Trophoblast cell (in vitro differentiated cells and primary cell): ENCODE data around the gene PTGDR2.

Source experiments
- DNase-seq, 2 donors: peaks; one replicate each; pipeline ENCODE4 v3.0.0-alpha.2; 2016
- H2AFZ ChIP-seq: 2 replicates; pipeline ENCODE4 v1.6.1; 2013; ENCODE audit warnings: low read length, moderate library complexity, mild to moderate bottlenecking; ENCODE audit not compliant: insufficient read depth, poor library complexity
- H2AK5ac ChIP-seq: 2 replicates; pipeline ENCODE4 v1.6.1; 2013; ENCODE audit warnings: mild to moderate bottlenecking, low read length
- H2BK120ac ChIP-seq: 2 replicates; pipeline ENCODE4 v1.6.1; 2013; ENCODE audit warnings: low read length, mild to moderate bottlenecking, moderate library complexity; ENCODE audit not compliant: insufficient read depth, poor library complexity
- H2BK12ac ChIP-seq: 2 replicates; pipeline ENCODE4 v1.6.1; 2013; ENCODE audit warnings: mild to moderate bottlenecking, low read length, moderate library complexity
- H2BK5ac ChIP-seq: 2 replicates; pipeline ENCODE4 v1.6.1; 2013; ENCODE audit warnings: low read length, low read depth, moderate library complexity, mild to moderate bottlenecking; ENCODE audit not compliant: poor library complexity
- H3K14ac ChIP-seq: 2 replicates; pipeline ENCODE4 v1.6.1; 2013; ENCODE audit warnings: mild to moderate bottlenecking, low read length
- H3K18ac ChIP-seq: 2 replicates; pipeline ENCODE4 v1.6.1; 2013; ENCODE audit warnings: mild to moderate bottlenecking, low read length
- H3K23ac ChIP-seq: 2 replicates; pipeline ENCODE4 v1.6.1; 2013; ENCODE audit warnings: low read length
- H3K27ac ChIP-seq: 2 replicates; pipeline ENCODE4 v1.5.1; 2013; ENCODE audit warnings: low read depth, mild to moderate bottlenecking, inconsistent platforms, low read length, moderate library complexity
- H3K27me3 ChIP-seq: 2 replicates; pipeline ENCODE4 v1.6.1; 2013; ENCODE audit warnings: inconsistent platforms, mild to moderate bottlenecking, low read length, moderate library complexity; ENCODE audit not compliant: insufficient read depth
- H3K36me3 ChIP-seq, 2 experiments: 1 replicate in 1 of 2; 2 replicates in 1 of 2; pipeline ENCODE4 v1.6.1; 2013; ENCODE audit warnings: low read length in 2 of 2, mild to moderate bottlenecking in 2 of 2, moderate library complexity in 1 of 2; ENCODE audit not compliant: insufficient read depth in 2 of 2, control insufficient read depth in 1 of 2
- H3K4ac ChIP-seq: 2 replicates; pipeline ENCODE4 v1.6.1; 2013; ENCODE audit warnings: low read depth, mild to moderate bottlenecking, low read length, moderate library complexity
- H3K4me1 ChIP-seq, 2 experiments: 1 replicate in 1 of 2; 2 replicates in 1 of 2; pipeline ENCODE4 v1.6.1; 2013; ENCODE audit warnings: low read length in 2 of 2, mild to moderate bottlenecking in 2 of 2, moderate library complexity in 1 of 2; ENCODE audit not compliant: insufficient read depth in 2 of 2, control insufficient read depth in 1 of 2
- H3K4me2 ChIP-seq: 2 replicates; pipeline ENCODE4 v1.6.1; 2013; ENCODE audit warnings: inconsistent platforms, mild to moderate bottlenecking, low read length, moderate library complexity
- H3K4me3 ChIP-seq: 2 replicates; pipeline ENCODE4 v1.5.1; 2013; ENCODE audit warnings: mild to moderate bottlenecking, low read depth, low read length, inconsistent platforms
- H3K79me1 ChIP-seq: one replicate; pipeline ENCODE4 v1.6.1; 2013; ENCODE audit warnings: low read length
- H3K79me2 ChIP-seq: 2 replicates; pipeline ENCODE4 v1.6.1; 2013; ENCODE audit warnings: low read length, mild to moderate bottlenecking; ENCODE audit not compliant: control insufficient read depth, insufficient read depth, poor library complexity
- H3K9ac ChIP-seq: 2 replicates; pipeline ENCODE4 v1.6.1; 2013; ENCODE audit warnings: mild to moderate bottlenecking, low read length
- H3K9me3 ChIP-seq: 2 replicates; pipeline ENCODE4 v1.6.1; 2013; ENCODE audit warnings: low read depth, mild to moderate bottlenecking, control low read depth, inconsistent platforms, low read length; ENCODE audit not compliant: insufficient read depth
- H4K12ac ChIP-seq: 2 replicates; pipeline ENCODE4 v1.6.1; 2013; ENCODE audit warnings: low read depth, mild to moderate bottlenecking, low read length, moderate library complexity
- H4K8ac ChIP-seq: 2 replicates; pipeline ENCODE4 v1.6.1; 2013; ENCODE audit warnings: low read depth, mild to moderate bottlenecking, low read length, moderate library complexity
- H4K91ac ChIP-seq: one replicate; pipeline ENCODE4 v1.6.1; 2013; ENCODE audit warnings: low read depth, mild to moderate bottlenecking, low read length, moderate library complexity
- WGBS: extraction: QIAGEN DNeasy Blood & Tissue Kit; methylation state at CpG from one replicate; pipeline ENCODE4 v1.1.7; 2013; ENCODE audit warnings: missing lambda C conversion rate; ENCODE audit not compliant: insufficient read length, insufficient coverage; ENCODE audit errors: extremely low coverage; 5-methylcytosine and 5-hydroxymethylcytosine counted together

PTGDR2 gene

DNA sequence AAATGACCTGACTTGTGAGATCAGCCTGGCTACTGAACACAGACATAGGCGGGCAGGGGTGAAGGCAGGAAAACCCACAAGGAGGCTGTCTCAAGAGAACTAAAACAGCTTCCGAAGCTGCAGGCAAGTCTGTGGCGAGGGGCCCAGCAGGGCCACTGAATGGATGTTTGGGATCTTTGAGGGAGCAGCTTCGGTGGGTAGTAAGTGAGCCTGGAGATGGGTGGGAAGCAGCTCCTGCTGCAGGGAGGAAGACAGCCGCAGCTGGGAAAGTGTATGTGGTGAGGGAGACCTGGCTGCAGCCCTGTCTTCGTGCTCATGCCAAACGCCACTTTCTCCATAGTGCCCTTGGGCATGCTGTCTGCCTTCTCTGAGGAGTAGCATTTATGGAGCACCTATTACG, 10.4 kb downstream of the PTGDR2 start:
- H3K79me2 ChIP-seq = peaks cover 9% of the 10 kb centered on the region
- no peak overlapping the region for H3K14ac ChIP-seq
- H3K9ac ChIP-seq = no peak overlapping the region
- no peak overlapping the region for H3K4ac ChIP-seq
- peaks cover 11% of the 10 kb centered on the region for H3K79me1 ChIP-seq
- peaks cover 5% of the 10 kb centered on the region for H3K9me3 ChIP-seq
- H3K4me3 ChIP-seq = no peak overlapping the region
- no peak overlapping the region for H2BK120ac ChIP-seq
- no peak overlapping the region for H3K4me2 ChIP-seq
- H2BK12ac ChIP-seq = no peak overlapping the region
- H3K4me1 ChIP-seq = peaks cover 8 to 19% of the 10 kb centered on the region in 2 experiments
- no peak overlapping the region for H3K27ac ChIP-seq
- H3K23ac ChIP-seq = no peak overlapping the region
- peak overlapping the region; percentile 8 for H3K18ac ChIP-seq
- no peak overlapping the region for H2AK5ac ChIP-seq
- WGBS = no CpG with 5 or more reads among the region's 8 CpGs
- H2BK5ac ChIP-seq = no peak overlapping the region
- H2AFZ ChIP-seq = no peak overlapping the region
- H3K27me3 ChIP-seq = no peaks in the 10 kb centered on the region
- no peak overlapping the region for H4K12ac ChIP-seq
- H4K8ac ChIP-seq = no peak overlapping the region
- no peak for DNase-seq
- no peak overlapping the region for H4K91ac ChIP-seq
- peaks cover 26 to 28% of the 10 kb centered on the region in 2 experiments for H3K36me3 ChIP-seq

DNA sequence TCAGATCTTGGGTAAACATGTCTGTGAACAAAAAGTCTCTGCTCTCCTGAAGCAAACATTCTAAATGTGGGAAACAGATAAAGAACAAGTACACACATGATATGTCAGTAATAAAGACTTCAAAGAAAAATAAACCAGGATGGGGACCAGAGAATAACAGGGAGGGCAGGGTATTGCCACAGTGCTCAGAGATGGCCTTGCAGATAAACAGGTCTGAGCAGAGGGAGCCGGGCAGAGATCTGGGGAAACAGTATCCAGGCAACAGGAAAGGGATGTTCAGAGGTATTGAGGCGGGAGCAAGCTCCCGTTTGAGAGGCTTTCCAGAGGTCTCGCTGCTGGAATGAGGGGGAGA, 10.9 kb downstream of the PTGDR2 start:
- no peak overlapping the region for H2BK120ac ChIP-seq
- peaks cover 8 to 19% of the 10 kb centered on the region in 2 experiments for H3K4me1 ChIP-seq
- H2BK12ac ChIP-seq = no peak overlapping the region
- H4K8ac ChIP-seq = no peak overlapping the region
- no peak overlapping the region for H3K23ac ChIP-seq
- no peak overlapping the region for H3K9ac ChIP-seq
- H3K4ac ChIP-seq = no peak overlapping the region
- no peak overlapping the region for H3K4me3 ChIP-seq
- H3K79me1 ChIP-seq = peaks cover 11% of the 10 kb centered on the region
- H3K14ac ChIP-seq = no peak overlapping the region
- no peak overlapping the region for H4K91ac ChIP-seq
- H2BK5ac ChIP-seq = no peak overlapping the region
- no peak overlapping the region for H2AFZ ChIP-seq
- peaks cover 5% of the 10 kb centered on the region for H3K9me3 ChIP-seq
- H3K27ac ChIP-seq = no peak overlapping the region
- peaks cover 9% of the 10 kb centered on the region for H3K79me2 ChIP-seq
- no peak for DNase-seq
- peaks cover 21 to 23% of the 10 kb centered on the region in 2 experiments for H3K36me3 ChIP-seq
- no peak overlapping the region for H3K18ac ChIP-seq
- no peaks in the 10 kb centered on the region for H3K27me3 ChIP-seq
- no peak overlapping the region for H4K12ac ChIP-seq
- H2AK5ac ChIP-seq = no peak overlapping the region
- no CpG with 5 or more reads among the region's 4 CpGs for WGBS
- H3K4me2 ChIP-seq = no peak overlapping the region

DNA sequence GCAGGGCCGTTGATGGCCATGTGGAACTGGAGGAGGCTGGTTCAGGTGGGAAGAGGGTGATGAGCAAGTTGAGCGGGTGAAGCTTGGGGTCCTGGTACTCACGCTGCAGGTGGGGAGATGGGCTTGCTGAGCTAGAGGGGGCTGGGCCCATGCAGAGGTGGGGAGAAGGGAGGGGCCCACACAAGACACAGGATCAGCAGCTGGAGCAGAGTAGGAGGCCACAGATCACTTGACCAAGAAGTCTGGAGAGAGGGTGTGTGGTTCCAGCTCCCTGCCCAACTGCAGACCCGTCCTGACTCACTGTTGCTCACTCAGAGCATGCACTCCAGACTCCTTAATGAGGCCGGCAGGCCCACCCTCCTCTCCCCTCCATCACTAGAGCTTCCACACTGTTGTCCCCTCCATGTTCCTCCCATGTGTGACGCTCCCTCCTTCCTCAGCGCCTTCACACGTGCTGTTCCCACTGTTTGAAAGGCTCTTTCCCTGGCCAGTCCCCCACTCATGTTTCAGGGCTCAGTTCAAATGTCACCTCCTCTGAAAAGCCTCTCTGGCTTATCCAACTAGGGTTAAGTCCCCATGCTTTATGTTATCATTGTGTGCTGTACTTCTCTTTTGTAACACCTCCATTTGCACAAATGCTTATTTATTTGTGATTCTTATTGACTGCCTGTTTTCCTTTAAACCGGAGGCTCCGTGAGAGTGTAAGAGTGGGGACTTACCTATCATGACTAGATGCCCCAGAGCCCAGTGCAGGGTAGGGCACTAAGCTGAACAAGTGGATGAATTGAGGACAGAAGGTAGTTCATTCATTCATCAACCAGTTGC, 11.5 kb downstream of the PTGDR2 start:
- no peak overlapping the region for H4K91ac ChIP-seq
- H2BK120ac ChIP-seq = no peak overlapping the region
- H3K18ac ChIP-seq = no peak overlapping the region
- H3K14ac ChIP-seq = no peak overlapping the region
- no peak for DNase-seq
- peak overlapping the region; percentile 100 for H3K4me2 ChIP-seq
- no CpG with 5 or more reads among the region's 10 CpGs for WGBS
- H3K4me1 ChIP-seq = peaks cover 8 to 19% of the 10 kb centered on the region in 2 experiments
- no peak overlapping the region for H4K8ac ChIP-seq
- H3K4me3 ChIP-seq = no peak overlapping the region
- peaks cover 5% of the 10 kb centered on the region for H3K9me3 ChIP-seq
- no peak overlapping the region for H3K27ac ChIP-seq
- H2AFZ ChIP-seq = no peak overlapping the region
- no peak overlapping the region for H2BK5ac ChIP-seq
- H3K27me3 ChIP-seq = no peaks in the 10 kb centered on the region
- H4K12ac ChIP-seq = no peak overlapping the region
- H3K4ac ChIP-seq = no peak overlapping the region
- H3K23ac ChIP-seq = no peak overlapping the region
- H3K79me1 ChIP-seq = peaks cover 11% of the 10 kb centered on the region
- no peak overlapping the region for H2BK12ac ChIP-seq
- H3K36me3 ChIP-seq = peaks cover 15 to 17% of the 10 kb centered on the region in 2 experiments
- H3K9ac ChIP-seq = no peak overlapping the region
- H2AK5ac ChIP-seq = no peak overlapping the region
- peaks cover 9% of the 10 kb centered on the region for H3K79me2 ChIP-seq

DNA sequence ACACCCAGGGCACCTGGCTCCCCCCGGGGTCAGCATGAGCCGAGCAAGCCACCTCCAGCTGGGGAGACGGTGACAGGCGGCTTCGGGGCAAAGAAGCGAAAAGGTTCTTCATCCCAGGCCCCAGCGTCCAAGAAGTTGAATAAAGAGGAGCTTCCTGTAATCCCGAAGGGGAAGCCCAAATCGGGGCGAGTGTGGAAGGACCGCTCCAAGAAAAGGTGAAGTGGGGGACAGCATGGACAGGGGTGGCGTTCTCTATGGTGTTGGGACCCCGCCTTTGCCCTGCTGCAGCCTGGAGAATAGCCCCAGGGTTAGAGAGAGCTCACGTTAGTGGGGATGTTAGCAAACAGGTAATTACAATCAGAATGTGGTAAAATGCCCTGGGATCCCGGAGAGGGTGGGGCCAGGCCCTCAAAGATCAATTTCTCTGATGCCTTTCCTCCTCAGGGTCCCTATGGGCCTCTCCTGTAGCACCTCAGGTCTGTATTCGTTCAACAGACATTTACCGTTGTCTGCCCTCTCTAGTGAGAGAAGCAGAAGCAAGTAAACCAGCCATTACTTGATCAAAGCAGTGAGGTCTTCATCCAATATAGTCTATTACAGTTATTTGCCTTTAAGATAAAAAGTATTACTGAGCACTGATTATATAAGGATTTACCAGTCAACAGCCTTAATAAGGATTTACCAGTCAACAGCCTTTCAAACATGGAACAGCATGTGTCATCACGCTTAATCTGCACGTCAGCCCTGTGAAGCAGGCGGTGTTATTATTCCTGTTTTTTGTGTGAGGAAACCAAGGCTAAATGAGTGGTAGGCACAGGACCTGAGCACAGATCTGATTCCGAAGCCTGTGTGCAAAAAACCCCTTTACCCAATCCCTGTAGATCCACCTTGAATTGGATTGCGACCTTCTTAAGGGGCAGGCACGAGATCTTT, 12.8 kb downstream of the PTGDR2 start:
- Histone ChIP-seq H3K79me2 (peaks cover 9% of the 10 kb centered on the region), H3K4ac (peak overlapping the region; percentile 81), H3K14ac (no peak overlapping the region), H2BK5ac (peak overlapping the region; percentile 11), H3K9me3 (peaks cover 2% of the 10 kb centered on the region), H3K27ac (no peak overlapping the region), H3K36me3 (peaks cover 2 to 5% of the 10 kb centered on the region in 2 experiments), H2AFZ (peak overlapping the region; percentile 58), H3K4me3 (peak overlapping the region; percentile 95), H4K12ac (peak overlapping the region; percentile 49), H3K9ac (peak overlapping the region; percentile 95), H3K4me1 (peaks cover 8 to 23% of the 10 kb centered on the region in 2 experiments), H2BK120ac (no peak overlapping the region), H4K8ac (peak overlapping the region; percentile 52), H3K18ac (peak overlapping the region; percentile 50), H3K4me2 (peak overlapping the region; percentile 100), H2AK5ac (no peak overlapping the region), H2BK12ac (no peak overlapping the region), H3K79me1 (peaks cover 11% of the 10 kb centered on the region), H3K23ac (no peak overlapping the region), H4K91ac (peak overlapping the region; percentile 48), H3K27me3 (no peaks in the 10 kb centered on the region)
- no CpG with 5 or more reads among the region's 23 CpGs for WGBS
- no peak for DNase-seq
